GM04504 (cell line): Measurements from ENCODE around the gene CPA4.

Experiments used
- DNase-seq: peaks from one replicate; pipeline ENCODE4 v3.0.0-alpha.2; 2012; ENCODE audit warnings: low read depth

CPA4 gene

GRCh38 chr7:130366564-130366963 lies 73.6 kb downstream of the CPA4 start:
- DNase-seq, result no peak

- no peak for DNase-seq
Measured at GRCh38 chr7:130367088-130367755, 74.3 kb downstream of the CPA4 start.

GRCh38 chr7:130367836-130368746 lies 75.1 kb downstream of the CPA4 start:
- no peak for DNase-seq

GRCh38 chr7:130369110-130369711 lies 76.2 kb downstream of the CPA4 start:
- no peak for DNase-seq

GRCh38 chr7:130369831-130370550 lies 77.0 kb downstream of the CPA4 start:
- no peak for DNase-seq

GRCh38 chr7:130371046-130371445 lies 78.1 kb downstream of the CPA4 start:
- no peak for DNase-seq

- DNase-seq, result no peak
Measured at GRCh38 chr7:130372402-130373165, 79.6 kb downstream of the CPA4 start.
